OCI-LY7 (cell line): Measurements from ENCODE around the gene TMEM220. TPM values are rescaled to one million over a fixed set of nuclear protein-coding genes. Genes with fewer than 3 reads are reported as not detected.
"Not testable (repeated sequence)": the region's sequence is repeated elsewhere in the genome, so short reads cannot be mapped to it uniquely, and the experiment has no call there.

Source experiments
- BruUV-seq: library from RNA; stranded (reverse); fragments of 400-500 nt; replicated peaks from 2 replicates; lab custom pipeline; 2021; lab: Mats Ljungman, UMichigan
- CTCF ChIA-PET: fragments of 300-600 bp; sonication (Branson Sonifier 250); formaldehyde crosslinking; loops from one replicate; lab custom pipeline; 2022; ENCODE audit warnings: antibody characterized with exemption; ENCODE audit not compliant: unreplicated experiment; lab: Charles Lee
- POLR2A ChIA-PET: fragments of 300-600 bp; sonication (Branson Sonifier 250); formaldehyde crosslinking; loops from one replicate; lab custom pipeline; 2022; ENCODE audit warnings: antibody characterized with exemption; lab: Charles Lee
- DNase-seq: peaks from one replicate; pipeline ENCODE4 v3.0.0-alpha.2; 2015; ENCODE audit warnings: low spot score
- H2AFZ ChIP-seq: fragments of 200-600 bp; sonication (generic), shearing (Covaris generic); 2 replicates; pipeline ENCODE4 v1.6.1; 2014; ENCODE audit warnings: mild to moderate bottlenecking, antibody characterized with exemption, low read length, moderate library complexity
- H3K27ac ChIP-seq: fragments of 200-600 bp; sonication (generic); 2 replicates; pipeline ENCODE4 v1.5.1; 2014; ENCODE audit warnings: mixed run types, low read depth, mild to moderate bottlenecking, moderate library complexity, low read length, inconsistent platforms; ENCODE audit not compliant: poor library complexity, severe bottlenecking
- H3K36me3 ChIP-seq: fragments of 200-600 bp; sonication (generic); 2 replicates; pipeline ENCODE4 v1.6.1; 2014; ENCODE audit warnings: mild to moderate bottlenecking, antibody characterized with exemption, low read length, moderate library complexity, mixed read lengths; ENCODE audit not compliant: insufficient read depth
- H3K4me1 ChIP-seq: fragments of 200-600 bp; sonication (generic); 2 replicates; pipeline ENCODE4 v1.5.1; 2014; ENCODE audit warnings: mild to moderate bottlenecking, low read length; ENCODE audit not compliant: insufficient read depth, poor library complexity, severe bottlenecking
- H3K4me2 ChIP-seq: fragments of 200-600 bp; sonication (generic); 2 replicates; pipeline ENCODE4 v1.6.1; 2014; ENCODE audit warnings: mild to moderate bottlenecking, low read length
- H3K4me3 ChIP-seq: fragments of 200-600 bp; sonication (generic); 2 replicates; pipeline ENCODE4 v1.5.1; 2014; ENCODE audit warnings: mild to moderate bottlenecking, low read depth, low read length; ENCODE audit not compliant: poor library complexity, severe bottlenecking
- H3K79me2 ChIP-seq: fragments of 200-600 bp; sonication (generic); 2 replicates; pipeline ENCODE4 v1.6.1; 2016; ENCODE audit warnings: low read depth, mild to moderate bottlenecking, low read length, moderate library complexity, mixed read lengths; ENCODE audit not compliant: insufficient read depth
- H3K9me2 ChIP-seq: fragments of 200-600 bp; sonication (generic); 2 replicates; pipeline ENCODE4 v1.6.1; 2016; ENCODE audit warnings: mild to moderate bottlenecking, low read length, mixed read lengths; ENCODE audit not compliant: insufficient read depth
- H3K9me3 ChIP-seq: fragments of 200-600 bp; sonication (generic); 2 replicates; pipeline ENCODE4 v1.6.1; 2014; ENCODE audit warnings: mild to moderate bottlenecking, mixed run types, low read length, mixed read lengths
- H4K20me1 ChIP-seq: fragments of 200-600 bp; sonication (generic); 2 replicates; pipeline ENCODE4 v1.6.1; 2014; ENCODE audit warnings: mild to moderate bottlenecking, antibody characterized with exemption, low read length, moderate library complexity, mixed read lengths; ENCODE audit not compliant: insufficient read depth
- CTCF ChIP-seq: fragments of 200-600 bp; sonication (generic); conservative IDR thresholded peaks from 2 replicates; pipeline ENCODE4 v1.5.1; 2014; ENCODE audit warnings: mild to moderate bottlenecking, antibody characterized with exemption, low read length, moderate library complexity, mixed read lengths
- EZH2phosphoT487 ChIP-seq: fragments of 200-600 bp; sonication (generic); IDR thresholded peaks from 2 replicates; pipeline ENCODE4 v1.6.1; 2018; ENCODE audit warnings: low read depth, borderline replicate concordance, mild to moderate bottlenecking, mixed run types, antibody characterized with exemption, low read length, moderate library complexity, mixed read lengths
- intact Hi-C: fragments of 100-400 bp; cut with micrococcal nuclease; formaldehyde crosslinking; loops from one replicate; pipeline ENCODE4 v1.10.0; 2022; ENCODE audit not compliant: unreplicated experiment
- total RNA-seq, 2 experiments: library from RNA; depleted of rRNA in 1 of 2; stranded (reverse); fragments of >200 nt in 1 of 2; shearing (Covaris generic) in 1 of 2; gene quantifications; 2 replicates each; pipeline ENCODE4 v1.2.3, GENCODE V29; 2014 to 2022

TMEM220 gene
- total RNA-seq, 2 experiments from 2014 or later, result not detected

GRCh38 chr17:10698096-10698818 is 31.6 kb downstream of the TMEM220 start:
- H3K4me1 ChIP-seq, result peaks cover 27% of the 10 kb centered on the region
- peak overlapping the region; percentile 95 for H3K4me3 ChIP-seq
- peak overlapping the region; percentile 86 for H2AFZ ChIP-seq
- intact Hi-C loops, result no loop called here
- ChIA-PET POLR2A (no interaction called here), CTCF (no interaction called here)
- no peaks in the 10 kb centered on the region for H3K9me3 ChIP-seq
- H4K20me1 ChIP-seq, result peaks cover 16% of the 10 kb centered on the region; the same call in 1 of the 2 replicates
- TF ChIP-seq EZH2phosphoT487 (no peak), CTCF (no peak)
- no peaks in the 10 kb centered on the region for H3K9me2 ChIP-seq
- BruUV-seq, result TSS peak; percentile 83
- H3K4me2 ChIP-seq, result peak overlapping the region; percentile 88
- H3K79me2 ChIP-seq, result peaks cover 55% of the 10 kb centered on the region
- H3K27ac ChIP-seq, result peak overlapping the region; percentile 75
- DNase-seq, result peak; percentile 16
- H3K36me3 ChIP-seq, result peaks cover 24% of the 10 kb centered on the region

- Histone ChIP-seq H3K79me2 (peaks cover 64% of the 10 kb centered on the region), H3K27ac (peak within 1 kb of the TSS; percentile 75), H3K4me3 (peak within 1 kb of the TSS; percentile 95), H3K4me1 (peaks cover 27% of the 10 kb centered on the region), H3K9me3 (no peaks in the 10 kb centered on the region), H3K9me2 (no peaks in the 10 kb centered on the region), H2AFZ (peak within 1 kb of the TSS; percentile 86), H3K36me3 (peaks cover 32% of the 10 kb centered on the region), H4K20me1 (peaks cover 16% of the 10 kb centered on the region; the same call in 1 of the 2 replicates), H3K4me2 (peak within 1 kb of the TSS; percentile 88)
- ChIA-PET POLR2A (no interaction called here), CTCF (no interaction called here)
- DNase-seq, result peak; percentile 95
- TF ChIP-seq EZH2phosphoT487 (no peak), CTCF (peak; percentile 49)
- intact Hi-C loops, result no loop called here
- BruUV-seq, result no TSS peak
Observed at GRCh38 chr17:10697092-10698081, 32.4 kb downstream of the TMEM220 start, which contains the start of the genes ADPRM and SCO1. ADPRM (plus strand) TSS chr17:10697594; CDS start chr17:10704927, 7,333 bp downstream. SCO1 (minus strand) TSS chr17:10697533; CDS start chr17:10697507, 26 bp downstream.

- DNase-seq, intact Hi-C loops, H3K27ac ChIP-seq, H3K9me3 ChIP-seq, CTCF ChIA-PET, H2AFZ ChIP-seq, H3K9me2 ChIP-seq, BruUV-seq: not testable (repeated sequence)
- Histone ChIP-seq H3K79me2 (peaks cover 68% of the 10 kb centered on the region), H3K36me3 (peaks cover 47% of the 10 kb centered on the region), H3K4me2 (peak overlapping the region; percentile 88), H4K20me1 (peaks cover 16% of the 10 kb centered on the region; the same call in 1 of the 2 replicates), H3K4me3 (peak overlapping the region; percentile 95), H3K4me1 (peaks cover 27% of the 10 kb centered on the region)
- POLR2A ChIA-PET, result interaction anchor here (0.7 to 1.1 kb wide), 2 partner anchors 23 to 456 kb away, joined by 3 read pairs; no protein-coding TSS in a partner anchor
Observed at GRCh38 chr17:10695875-10696407, 33.9 kb downstream of the TMEM220 start.
